ENCODE measurements around the gene CFAP52.
A peak's percentile ranks its signal among the peaks of the same experiment; 100 is the strongest.
"Not testable (repeated sequence)": the region's sequence is repeated elsewhere in the genome, so short reads cannot be mapped to it uniquely, and the experiment has no call there.

Gene CFAP52

DNA sequence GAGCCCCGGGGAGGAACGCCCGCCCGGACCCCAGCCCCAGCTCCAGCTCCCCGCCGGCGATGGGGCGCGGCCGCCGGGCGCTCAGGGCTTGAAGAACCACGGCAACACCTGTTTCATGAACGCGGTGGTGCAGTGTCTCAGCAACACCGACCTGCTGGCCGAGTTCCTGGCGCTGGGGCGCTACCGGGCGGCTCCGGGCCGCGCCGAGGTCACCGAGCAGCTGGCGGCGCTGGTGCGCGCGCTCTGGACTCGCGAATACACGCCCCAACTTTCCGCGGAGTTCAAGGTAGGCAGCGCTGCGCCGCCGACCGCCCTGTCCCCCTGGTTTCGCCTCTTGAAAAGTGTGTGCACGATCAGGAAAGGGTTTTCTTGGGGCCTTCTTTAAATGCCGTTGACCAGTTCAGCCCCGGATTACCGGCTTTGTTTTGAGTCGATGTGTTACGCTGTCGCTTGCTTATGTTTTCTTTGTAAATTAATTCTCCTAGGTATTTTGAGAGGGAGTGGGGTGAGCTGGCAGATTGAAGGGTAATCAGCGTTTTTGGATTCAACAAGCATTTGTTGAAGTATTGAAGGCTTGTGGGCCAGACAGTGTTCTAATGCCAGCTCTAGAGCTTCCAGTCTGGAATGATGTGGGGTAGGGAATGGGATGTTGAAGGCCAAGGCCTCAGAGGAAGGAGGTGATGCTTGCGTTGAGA, 69.6 kb downstream of the CFAP52 start:
- H3K4me3 ChIP-seq (ENCODE audit: low read depth, low read length), result peak overlapping the region; percentile 69
- no peak overlapping the region for H2AFZ ChIP-seq (ENCODE audit: low read length, unreplicated experiment)
- H3K27ac ChIP-seq (ENCODE audit: low read depth, low read length), result no peak overlapping the region
- peaks cover 5% of the 10 kb centered on the region for H3K4me1 ChIP-seq (ENCODE audit: control insufficient read depth, insufficient read depth, low read length, unreplicated experiment)
- H3K27me3 ChIP-seq (ENCODE audit: insufficient read depth, low read length), result peaks cover 31% of the 10 kb centered on the region
- no peaks in the 10 kb centered on the region for H3K79me2 ChIP-seq (ENCODE audit: control insufficient read depth, insufficient read depth, low read length, unreplicated experiment)
- no peaks in the 10 kb centered on the region for H3K36me3 ChIP-seq (ENCODE audit: insufficient read depth, low read length)

DNA sequence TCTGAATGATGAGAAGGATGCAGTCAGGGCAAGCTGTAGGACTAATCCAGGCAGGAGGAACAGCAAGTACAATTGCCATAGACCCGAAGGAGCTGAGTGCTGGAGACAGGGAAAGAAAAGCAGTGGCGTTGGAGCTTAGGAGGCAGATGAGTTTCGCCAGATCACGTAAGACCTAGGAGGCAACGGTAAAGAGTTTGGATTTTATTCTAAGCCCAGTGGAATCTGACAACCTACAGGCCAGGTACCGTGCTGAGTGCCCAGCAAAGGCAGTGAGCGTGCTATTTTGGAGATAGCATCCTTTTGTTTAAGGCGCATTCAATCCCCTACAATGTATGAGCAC, 70.1 kb downstream of the CFAP52 start:
- Histone ChIP-seq H2AFZ (ENCODE audit: low read length, unreplicated experiment) (no peak overlapping the region), H3K36me3 (ENCODE audit: insufficient read depth, low read length) (no peaks in the 10 kb centered on the region)

DNA sequence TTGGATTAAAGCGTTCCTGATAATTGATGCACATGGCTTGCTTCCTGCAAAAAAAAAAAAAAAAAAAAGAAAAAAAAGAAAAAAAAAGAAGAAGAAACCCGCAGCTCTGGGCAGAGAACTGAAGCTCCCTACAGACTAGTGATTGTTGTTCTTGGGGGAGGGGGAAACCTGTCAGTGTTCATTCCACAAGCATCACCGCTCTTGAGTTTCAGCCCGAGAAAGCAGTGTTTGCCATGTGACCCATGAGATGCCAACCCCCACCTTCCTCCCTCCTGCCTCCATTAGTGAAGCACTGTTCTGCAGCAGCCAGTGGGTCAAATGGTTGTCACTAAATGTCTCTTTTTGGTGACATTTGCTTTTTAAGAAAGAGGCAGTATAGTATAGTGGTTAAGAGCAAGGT, 70.6 kb downstream of the CFAP52 start:
- no peak overlapping the region for H3K4me3 ChIP-seq (ENCODE audit: low read depth, low read length)
- no peak overlapping the region for H3K27ac ChIP-seq (ENCODE audit: low read depth, low read length)
- no peaks in the 10 kb centered on the region for H3K36me3 ChIP-seq (ENCODE audit: insufficient read depth, low read length)
- H3K79me2 ChIP-seq (ENCODE audit: control insufficient read depth, insufficient read depth, low read length, unreplicated experiment), result no peaks in the 10 kb centered on the region
- H2AFZ ChIP-seq (ENCODE audit: low read length, unreplicated experiment), result no peak overlapping the region
- peaks cover 31% of the 10 kb centered on the region for H3K27me3 ChIP-seq (ENCODE audit: insufficient read depth, low read length)
- peaks cover 5% of the 10 kb centered on the region for H3K4me1 ChIP-seq (ENCODE audit: control insufficient read depth, insufficient read depth, low read length, unreplicated experiment)

More for the DNA sequence above, 70.1 kb downstream of the CFAP52 start:
- Histone ChIP-seq H3K27ac (ENCODE audit: low read depth, low read length) (no peak overlapping the region), H3K27me3 (ENCODE audit: insufficient read depth, low read length) (peaks cover 31% of the 10 kb centered on the region), H3K79me2 (ENCODE audit: control insufficient read depth, insufficient read depth, low read length, unreplicated experiment) (no peaks in the 10 kb centered on the region), H3K4me1 (ENCODE audit: control insufficient read depth, insufficient read depth, low read length, unreplicated experiment) (peaks cover 5% of the 10 kb centered on the region), H3K4me3 (ENCODE audit: low read depth, low read length) (no peak overlapping the region)

DNA sequence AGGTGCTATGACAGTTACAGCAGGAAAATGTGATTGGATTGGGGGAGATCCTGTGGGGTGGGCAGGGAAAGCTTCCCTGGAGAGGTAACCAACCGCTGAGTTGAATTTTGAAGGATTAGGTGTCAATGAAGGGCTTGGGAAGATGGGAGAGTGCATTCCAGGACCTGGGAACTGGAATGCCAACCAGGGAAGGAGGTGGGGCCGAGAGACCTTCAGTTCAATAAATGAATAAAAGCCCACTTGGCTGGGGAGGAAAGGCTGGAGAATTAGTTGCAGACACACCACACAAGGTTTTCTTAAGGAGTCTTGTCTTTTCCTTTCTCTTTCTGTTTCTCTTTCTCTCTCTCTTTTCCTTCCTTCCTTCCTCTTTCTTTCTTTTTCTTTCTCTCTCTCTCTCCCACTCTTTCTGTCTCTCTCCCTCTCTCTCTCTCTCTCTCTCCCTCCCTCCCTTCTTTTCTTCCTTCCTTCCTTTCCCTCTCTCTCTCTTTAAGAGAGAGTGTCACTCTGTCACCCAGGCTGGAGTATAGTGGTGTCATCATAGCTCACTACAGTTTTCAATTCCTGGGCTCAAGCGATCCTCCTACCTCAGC, 72.2 kb downstream of the CFAP52 start:
- no peak overlapping the region for H2AFZ ChIP-seq (ENCODE audit: low read length, unreplicated experiment)
- H3K4me3 ChIP-seq (ENCODE audit: low read depth, low read length), result 0 out of 2 replicates have a peak overlapping the region, but pooled peaks have one; percentile 2
- peaks cover 5% of the 10 kb centered on the region for H3K4me1 ChIP-seq (ENCODE audit: control insufficient read depth, insufficient read depth, low read length, unreplicated experiment)
- H3K36me3 ChIP-seq (ENCODE audit: insufficient read depth, low read length), result no peaks in the 10 kb centered on the region
- peaks cover 30% of the 10 kb centered on the region for H3K27me3 ChIP-seq (ENCODE audit: insufficient read depth, low read length)
- 0 out of 2 replicates have a peak overlapping the region, but pooled peaks have one; percentile 47 for H3K27ac ChIP-seq (ENCODE audit: low read depth, low read length)
- no peaks in the 10 kb centered on the region for H3K79me2 ChIP-seq (ENCODE audit: control insufficient read depth, insufficient read depth, low read length, unreplicated experiment)

DNA sequence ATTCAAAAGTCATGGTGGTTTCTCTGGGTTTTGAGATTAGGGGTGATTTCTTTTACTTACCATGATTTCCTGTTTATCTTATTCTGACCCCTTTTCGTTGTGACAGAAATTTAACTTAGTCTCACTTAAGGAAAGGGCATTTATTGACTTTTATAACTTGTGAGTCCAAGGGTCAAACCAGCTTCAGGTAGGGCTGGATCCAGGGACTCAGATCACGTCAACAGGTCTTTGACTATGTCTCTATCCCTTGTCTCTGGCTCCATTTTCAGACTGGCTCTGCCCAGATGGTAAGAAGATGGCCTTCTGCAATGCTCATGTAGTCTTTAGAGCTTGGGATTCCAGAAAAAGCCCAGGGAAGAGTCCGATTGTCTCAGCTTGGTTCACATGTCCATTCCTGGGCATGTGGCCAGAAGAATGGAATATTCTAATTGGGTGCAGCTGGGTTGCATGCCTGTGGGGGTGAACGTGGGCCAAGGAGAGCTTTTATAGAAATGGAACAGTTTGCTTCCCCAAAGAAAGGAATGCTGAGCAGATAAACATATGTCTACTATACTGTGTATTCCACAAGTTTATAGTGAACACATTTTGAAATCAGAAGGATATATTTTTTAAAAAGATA, 82.3 kb downstream of the CFAP52 start:
- H3K27me3 ChIP-seq (ENCODE audit: insufficient read depth, low read length), result no peaks in the 10 kb centered on the region
- H3K27ac ChIP-seq (ENCODE audit: low read depth, low read length), result no peak overlapping the region
- no peak overlapping the region for H3K4me3 ChIP-seq (ENCODE audit: low read depth, low read length)
- H3K36me3 ChIP-seq (ENCODE audit: insufficient read depth, low read length), result no peaks in the 10 kb centered on the region
- no peaks in the 10 kb centered on the region for H3K79me2 ChIP-seq (ENCODE audit: control insufficient read depth, insufficient read depth, low read length, unreplicated experiment)
- no peaks in the 10 kb centered on the region for H3K4me1 ChIP-seq (ENCODE audit: control insufficient read depth, insufficient read depth, low read length, unreplicated experiment)
- H2AFZ ChIP-seq (ENCODE audit: low read length, unreplicated experiment), result no peak overlapping the region

DNA sequence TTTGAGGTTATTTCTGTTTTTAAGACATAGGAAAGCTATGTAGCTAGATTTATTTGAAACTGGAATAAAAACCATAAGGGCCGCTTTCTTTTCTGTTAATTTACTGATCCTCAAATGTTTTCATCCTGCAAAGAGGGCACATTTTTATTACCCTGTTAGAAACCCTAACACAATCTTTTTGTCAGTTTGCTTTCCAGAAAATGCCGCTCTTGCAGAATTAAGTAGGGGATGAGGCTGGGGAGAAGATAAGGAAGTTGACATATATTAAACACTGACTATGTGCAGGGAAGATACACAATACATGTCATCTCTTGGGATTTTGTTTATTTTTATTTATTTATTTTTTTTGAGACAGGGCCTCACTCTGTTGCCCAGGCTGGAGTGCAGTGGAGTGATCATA, 84.6 kb downstream of the CFAP52 start:
- Histone ChIP-seq H2AFZ (ENCODE audit: low read length, unreplicated experiment) (no peak overlapping the region), H3K27ac (ENCODE audit: low read depth, low read length) (no peak overlapping the region), H3K36me3 (ENCODE audit: insufficient read depth, low read length) (no peaks in the 10 kb centered on the region), H3K4me1 (ENCODE audit: control insufficient read depth, insufficient read depth, low read length, unreplicated experiment) (no peaks in the 10 kb centered on the region), H3K27me3 (ENCODE audit: insufficient read depth, low read length) (no peaks in the 10 kb centered on the region), H3K4me3 (ENCODE audit: low read depth, low read length) (no peak overlapping the region), H3K79me2 (ENCODE audit: control insufficient read depth, insufficient read depth, low read length, unreplicated experiment) (no peaks in the 10 kb centered on the region)

DNA sequence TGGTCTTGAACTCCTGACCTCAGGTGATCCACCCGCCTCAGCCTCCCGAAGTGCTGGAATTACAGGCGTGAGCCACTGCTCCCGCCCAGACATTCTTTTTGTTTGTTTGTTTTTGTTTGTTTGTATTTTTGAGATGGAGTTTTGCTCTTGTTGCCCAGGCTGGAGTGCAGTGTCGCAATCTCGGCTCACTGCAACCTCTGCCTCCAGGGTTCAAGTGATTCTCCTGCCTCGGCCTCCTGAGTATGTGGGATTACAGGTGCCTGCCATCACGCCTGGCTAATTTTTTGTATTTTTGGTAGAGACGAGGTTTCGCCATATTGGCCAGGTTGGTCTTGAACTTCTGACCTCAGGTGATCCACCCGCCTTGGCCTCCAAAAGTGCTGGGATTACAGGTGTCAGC, 87.1 kb downstream of the CFAP52 start:
- H2AFZ ChIP-seq (ENCODE audit: low read length, unreplicated experiment); H3K27me3 ChIP-seq (ENCODE audit: insufficient read depth, low read length); H3K4me3 ChIP-seq (ENCODE audit: low read depth, low read length); H3K27ac ChIP-seq (ENCODE audit: low read depth, low read length); H3K79me2 ChIP-seq (ENCODE audit: control insufficient read depth, insufficient read depth, low read length, unreplicated experiment); H3K4me1 ChIP-seq (ENCODE audit: control insufficient read depth, insufficient read depth, low read length, unreplicated experiment); H3K36me3 ChIP-seq (ENCODE audit: insufficient read depth, low read length): not testable (repeated sequence)

DNA sequence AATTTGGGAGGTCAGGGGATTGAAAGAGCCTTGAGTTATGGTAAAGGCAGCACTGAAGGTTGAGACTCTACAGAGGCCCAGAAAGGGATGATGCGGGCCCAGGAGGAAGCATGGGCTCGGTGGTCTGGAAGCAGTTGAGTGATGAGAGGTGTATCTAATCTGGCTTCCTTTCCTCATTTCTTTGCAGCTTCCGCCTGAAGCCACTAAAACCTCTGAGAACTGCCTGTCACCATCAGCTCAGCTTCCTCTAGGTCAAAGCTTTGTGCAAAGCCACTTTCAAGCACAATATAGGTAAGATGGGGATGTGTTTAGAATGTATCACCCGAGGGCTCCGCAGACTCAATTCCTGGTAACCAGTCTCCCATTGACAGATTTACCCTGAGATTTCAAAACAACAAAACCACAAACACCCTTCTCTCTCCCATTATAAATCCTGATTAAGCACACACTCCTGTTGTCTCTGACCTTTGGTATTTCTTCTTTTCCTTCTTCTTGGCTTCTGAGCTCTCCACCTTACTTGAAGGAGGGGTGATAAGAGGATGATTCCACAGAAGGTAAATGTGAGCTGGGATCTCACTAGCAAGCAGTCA, 90.1 kb downstream of the CFAP52 start:
- Histone ChIP-seq H3K27ac (ENCODE audit: low read depth, low read length) (no peak overlapping the region), H3K27me3 (ENCODE audit: insufficient read depth, low read length) (no peaks in the 10 kb centered on the region), H3K36me3 (ENCODE audit: insufficient read depth, low read length) (no peaks in the 10 kb centered on the region), H3K4me3 (ENCODE audit: low read depth, low read length) (no peak overlapping the region), H3K4me1 (ENCODE audit: control insufficient read depth, insufficient read depth, low read length, unreplicated experiment) (no peaks in the 10 kb centered on the region), H3K79me2 (ENCODE audit: control insufficient read depth, insufficient read depth, low read length, unreplicated experiment) (no peaks in the 10 kb centered on the region), H2AFZ (ENCODE audit: low read length, unreplicated experiment) (no peak overlapping the region)

DNA sequence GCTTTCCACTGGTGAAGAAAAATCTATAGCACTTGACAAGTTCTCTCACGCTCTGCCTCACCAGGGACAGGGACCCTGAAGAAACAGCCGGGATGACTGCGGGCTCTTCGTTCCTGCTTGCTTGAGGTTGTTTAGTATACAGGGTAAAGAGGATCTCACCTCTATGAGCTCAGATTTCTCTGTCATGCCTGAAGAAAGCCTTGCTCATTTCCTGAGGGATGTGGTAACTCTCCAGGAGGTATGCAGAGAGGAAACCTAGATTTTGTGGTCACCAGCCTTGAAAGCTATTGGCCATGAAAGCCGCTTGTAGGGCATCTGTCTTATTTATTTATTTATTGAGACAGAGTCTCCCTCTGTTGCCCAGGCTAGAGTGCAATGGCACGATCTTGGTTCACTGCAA, 92.1 kb downstream of the CFAP52 start:
- Histone ChIP-seq H3K36me3 (ENCODE audit: insufficient read depth, low read length) (no peaks in the 10 kb centered on the region), H2AFZ (ENCODE audit: low read length, unreplicated experiment) (no peak overlapping the region), H3K4me3 (ENCODE audit: low read depth, low read length) (no peak overlapping the region), H3K4me1 (ENCODE audit: control insufficient read depth, insufficient read depth, low read length, unreplicated experiment) (no peaks in the 10 kb centered on the region), H3K27me3 (ENCODE audit: insufficient read depth, low read length) (no peaks in the 10 kb centered on the region), H3K79me2 (ENCODE audit: control insufficient read depth, insufficient read depth, low read length, unreplicated experiment) (no peaks in the 10 kb centered on the region), H3K27ac (ENCODE audit: low read depth, low read length) (no peak overlapping the region)

DNA sequence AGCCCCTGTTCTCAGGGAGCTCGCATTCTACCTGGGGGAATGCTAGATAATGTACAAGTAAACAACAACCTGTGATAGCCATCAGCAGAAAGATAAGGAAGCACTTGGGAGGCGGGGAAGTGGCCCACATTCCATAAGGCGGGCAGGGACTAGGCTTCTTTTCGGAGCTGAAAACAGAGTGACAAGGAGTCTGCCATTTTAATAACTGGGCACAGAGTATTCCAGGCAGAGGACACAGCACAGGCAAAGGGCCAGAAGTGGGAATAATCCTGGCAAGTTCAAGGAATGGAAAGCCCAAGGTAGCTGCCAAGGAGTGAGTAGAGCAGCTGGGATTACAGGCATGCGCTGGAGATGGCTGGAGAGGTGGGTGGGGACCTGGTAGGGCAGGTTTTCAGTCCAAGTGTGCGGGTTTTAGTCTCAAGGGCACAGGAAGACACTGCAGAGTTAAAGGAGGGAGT, 93.1 kb downstream of the CFAP52 start:
- Histone ChIP-seq H3K4me3 (ENCODE audit: low read depth, low read length) (no peak overlapping the region), H3K27ac (ENCODE audit: low read depth, low read length) (no peak overlapping the region), H3K79me2 (ENCODE audit: control insufficient read depth, insufficient read depth, low read length, unreplicated experiment) (no peaks in the 10 kb centered on the region), H3K27me3 (ENCODE audit: insufficient read depth, low read length) (no peaks in the 10 kb centered on the region), H2AFZ (ENCODE audit: low read length, unreplicated experiment) (no peak overlapping the region), H3K36me3 (ENCODE audit: insufficient read depth, low read length) (no peaks in the 10 kb centered on the region), H3K4me1 (ENCODE audit: control insufficient read depth, insufficient read depth, low read length, unreplicated experiment) (no peaks in the 10 kb centered on the region)
